Smooth muscle cell (in vitro differentiated cells): ENCODE results near the gene CHMP1B. TPM values are rescaled to one million over a fixed set of nuclear protein-coding genes. Genes with fewer than 3 reads are reported as not detected.

Experiments used
- DNase-seq: peaks from one replicate; lab custom pipeline; 2025; ENCODE audit not compliant: unreplicated experiment; lab: John Stamatoyannopoulos, UW
- H2AFZ ChIP-seq: fragments of 200-600 bp; sonication (generic); 2 replicates; pipeline ENCODE4 v1.6.0; 2016; ENCODE audit warnings: antibody characterized with exemption, low read depth, mild to moderate bottlenecking
- H3F3A ChIP-seq: fragments of 200-600 bp; sonication (generic); 2 replicates; pipeline ENCODE4 v1.6.0; 2017; ENCODE audit warnings: antibody characterized with exemption, low read depth
- H3K27ac ChIP-seq: fragments of 200-600 bp; sonication (generic); 2 replicates; pipeline ENCODE4 v1.5.1; 2016; ENCODE audit warnings: low read depth, mild to moderate bottlenecking
- H3K27me3 ChIP-seq: fragments of 200-600 bp; sonication (generic); 2 replicates; pipeline ENCODE4 v1.6.1; 2016; ENCODE audit warnings: low read depth, mild to moderate bottlenecking
- H3K36me3 ChIP-seq: fragments of 200-600 bp; sonication (generic); 2 replicates; pipeline ENCODE4 v1.5.1; 2016; ENCODE audit warnings: low read depth
- H3K4me1 ChIP-seq: fragments of 200-600 bp; sonication (generic); 2 replicates; pipeline ENCODE4 v1.5.1; 2016; ENCODE audit warnings: low read depth
- H3K4me2 ChIP-seq: fragments of 200-600 bp; sonication (generic); 2 replicates; pipeline ENCODE4 v1.6.0; 2016; ENCODE audit warnings: mild to moderate bottlenecking
- H3K4me3 ChIP-seq: fragments of 200-600 bp; sonication (generic); 2 replicates; pipeline ENCODE4 v1.5.1; 2016; ENCODE audit warnings: mild to moderate bottlenecking
- H3K79me2 ChIP-seq: fragments of 200-600 bp; sonication (generic); 2 replicates; pipeline ENCODE4 v1.6.0; 2016; ENCODE audit warnings: low read depth, mild to moderate bottlenecking
- H3K9ac ChIP-seq: fragments of 200-600 bp; sonication (generic); 2 replicates; pipeline ENCODE4 v1.6.0; 2016; ENCODE audit warnings: low read depth
- H3K9me3 ChIP-seq: fragments of 200-600 bp; sonication (generic); replicated peaks from 2 replicates; pipeline ENCODE4 v1.5.1; 2016; ENCODE audit warnings: low read depth
- H4K20me1 ChIP-seq: fragments of 200-600 bp; sonication (generic); 2 replicates; pipeline ENCODE4 v1.6.0; 2016; ENCODE audit warnings: low read depth
- WGBS: methylation state at CpG from one replicate; pipeline ENCODE4 v1.1.7; 2016; ENCODE audit warnings: low lambda C conversion rate; 5-methylcytosine and 5-hydroxymethylcytosine counted together
- polyA plus RNA-seq: library from polyadenylated mRNA; unstranded; fragments of >200 nt; fragmentation: Nextera tagmentation; extraction: Ambion mirVana; gene quantifications from 2 replicates; pipeline ENCODE4 v1.2.1, GENCODE V29; 2016
- total RNA-seq: library from RNA; depleted of rRNA; stranded (reverse); fragments of >200 nt; gene quantifications from 2 replicates; pipeline ENCODE4 v1.2.3, GENCODE V29; 2014
- TF ChIP-seq, protein P1 (sequence below): fragments of 200-600 bp; sonication (generic); IDR thresholded peaks from 2 replicates; pipeline ENCODE4 v1.5.1; 2017; ENCODE audit warnings: borderline replicate concordance, mild to moderate bottlenecking, antibody characterized with exemption; ENCODE audit not compliant: insufficient read depth, poor library complexity, severe bottlenecking

CHMP1B gene
- total and polyA plus RNA-seq, 2 experiments from 2014 or later: 35.6 to 54.6 TPM

DNA sequence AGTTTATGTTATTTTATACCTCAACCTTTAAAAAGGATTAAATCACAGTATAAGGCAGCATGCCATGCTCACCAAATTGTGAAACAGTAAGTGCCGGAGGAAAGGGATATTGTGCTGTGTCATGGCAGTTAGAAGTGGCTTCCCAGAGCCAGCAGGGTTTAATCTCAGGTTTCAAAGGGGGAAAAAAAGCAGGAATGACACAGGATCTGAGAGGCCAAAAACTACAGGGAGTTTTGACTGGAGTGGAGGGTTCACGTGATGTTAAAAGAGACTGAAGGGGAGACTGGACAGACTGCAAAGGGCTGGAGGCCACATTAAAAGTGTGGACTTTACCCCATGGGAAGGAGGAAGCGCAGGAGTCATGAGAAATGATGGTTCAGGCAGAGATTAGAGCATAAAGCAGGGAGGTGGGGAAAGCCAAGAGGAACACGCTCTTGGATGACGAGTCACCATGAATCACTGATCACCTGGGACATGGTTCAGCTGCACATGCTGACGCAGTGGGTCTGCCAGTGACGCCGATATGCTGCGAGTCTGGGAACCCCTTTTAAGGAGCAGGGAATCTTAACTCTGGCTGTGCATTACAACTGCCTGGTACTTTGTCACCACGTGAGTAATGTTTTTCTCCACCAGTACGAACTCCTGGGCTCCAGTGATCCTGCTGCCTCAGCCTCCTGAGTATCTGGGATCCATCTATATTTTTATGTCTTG lies 6.1 kb downstream of the CHMP1B start:
- Histone ChIP-seq H4K20me1 (peaks cover 19% of the 10 kb centered on the region), H3K4me2 (peak overlapping the region; percentile 75), H3K4me1 (peaks cover 21% of the 10 kb centered on the region), H3K9ac (peak overlapping the region; percentile 91), H3K27me3 (no peaks in the 10 kb centered on the region), H3K4me3 (peak overlapping the region; percentile 24), H3F3A (peaks cover 21% of the 10 kb centered on the region), H3K9me3 (no peaks in the 10 kb centered on the region), H3K36me3 (no peaks in the 10 kb centered on the region), H3K27ac (peak overlapping the region; percentile 98), H2AFZ (no peak overlapping the region), H3K79me2 (peaks cover 16% of the 10 kb centered on the region)
- no peak for DNase-seq
- TF ChIP-seq, protein P1, sequence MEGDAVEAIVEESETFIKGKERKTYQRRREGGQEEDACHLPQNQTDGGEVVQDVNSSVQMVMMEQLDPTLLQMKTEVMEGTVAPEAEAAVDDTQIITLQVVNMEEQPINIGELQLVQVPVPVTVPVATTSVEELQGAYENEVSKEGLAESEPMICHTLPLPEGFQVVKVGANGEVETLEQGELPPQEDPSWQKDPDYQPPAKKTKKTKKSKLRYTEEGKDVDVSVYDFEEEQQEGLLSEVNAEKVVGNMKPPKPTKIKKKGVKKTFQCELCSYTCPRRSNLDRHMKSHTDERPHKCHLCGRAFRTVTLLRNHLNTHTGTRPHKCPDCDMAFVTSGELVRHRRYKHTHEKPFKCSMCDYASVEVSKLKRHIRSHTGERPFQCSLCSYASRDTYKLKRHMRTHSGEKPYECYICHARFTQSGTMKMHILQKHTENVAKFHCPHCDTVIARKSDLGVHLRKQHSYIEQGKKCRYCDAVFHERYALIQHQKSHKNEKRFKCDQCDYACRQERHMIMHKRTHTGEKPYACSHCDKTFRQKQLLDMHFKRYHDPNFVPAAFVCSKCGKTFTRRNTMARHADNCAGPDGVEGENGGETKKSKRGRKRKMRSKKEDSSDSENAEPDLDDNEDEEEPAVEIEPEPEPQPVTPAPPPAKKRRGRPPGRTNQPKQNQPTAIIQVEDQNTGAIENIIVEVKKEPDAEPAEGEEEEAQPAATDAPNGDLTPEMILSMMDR: no peak
- WGBS: 10% methylated on average over 11 of the region's 11 CpGs

DNA sequence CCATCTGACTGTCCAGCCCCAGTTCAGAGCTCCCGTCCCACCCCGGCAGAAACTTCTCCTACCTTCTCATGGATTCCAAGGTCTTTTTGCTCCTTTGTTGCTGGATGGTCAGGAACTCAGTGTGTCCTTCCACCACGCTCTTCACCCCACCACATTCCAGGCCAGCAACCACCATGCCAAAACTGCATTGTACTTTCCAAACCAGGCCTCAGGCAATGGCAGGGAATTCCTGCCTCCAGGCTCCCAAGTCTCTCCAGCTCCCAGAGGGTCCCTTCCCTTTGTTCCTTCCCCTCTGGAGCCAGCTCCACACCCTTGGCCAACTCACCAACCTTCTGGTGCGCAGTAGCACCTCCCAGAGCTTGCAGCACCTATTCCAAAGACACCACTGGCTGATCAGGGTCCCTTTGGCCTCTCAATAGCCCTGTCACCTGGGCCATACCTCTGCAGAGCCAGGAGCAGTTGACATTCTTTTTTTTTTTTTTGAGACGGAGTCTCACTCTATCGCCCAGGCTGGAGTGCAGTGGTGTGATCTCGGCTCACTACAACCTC lies 8.1 kb downstream of the CHMP1B start:
- no peak for DNase-seq
- peaks cover 10% of the 10 kb centered on the region for H3K4me1 ChIP-seq
- H3K4me2 ChIP-seq: no peak overlapping the region
- 91% methylated on average over 7 of the region's 7 CpGs for WGBS
- H3K36me3 ChIP-seq: no peaks in the 10 kb centered on the region
- H3K9ac ChIP-seq: peak overlapping the region; percentile 58
- TF ChIP-seq, protein P1: no peak
- no peaks in the 10 kb centered on the region for H3K27me3 ChIP-seq
- H3F3A ChIP-seq: peaks cover 21% of the 10 kb centered on the region
- H3K27ac ChIP-seq: peak overlapping the region; percentile 98
- no peaks in the 10 kb centered on the region for H4K20me1 ChIP-seq
- H3K9me3 ChIP-seq: no peaks in the 10 kb centered on the region
- no peak overlapping the region for H2AFZ ChIP-seq
- H3K79me2 ChIP-seq: no peaks in the 10 kb centered on the region
- no peak overlapping the region for H3K4me3 ChIP-seq

DNA sequence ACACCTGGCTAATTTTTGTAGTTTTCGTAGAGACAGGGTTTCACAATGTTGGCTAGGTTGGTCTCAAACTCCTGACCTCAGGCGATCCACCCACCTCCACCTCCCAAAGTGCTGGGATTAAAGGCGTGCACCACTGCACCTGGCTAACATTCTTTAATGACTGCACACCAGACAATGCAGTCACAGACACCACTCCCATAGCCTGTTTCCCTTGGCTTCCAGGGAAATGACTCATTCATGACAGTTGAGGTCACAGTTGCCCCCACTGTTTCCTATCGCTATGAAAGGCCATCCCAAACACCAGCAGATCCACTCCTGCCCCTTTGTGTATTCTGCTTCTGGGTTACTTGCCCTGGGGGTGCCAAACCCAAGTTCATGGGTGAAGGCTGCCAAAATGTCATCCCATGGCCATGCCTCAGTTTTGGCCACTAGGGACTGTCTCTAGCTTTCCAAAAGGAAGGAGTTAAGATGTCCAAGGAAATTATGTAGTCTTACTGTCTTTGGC lies 8.7 kb downstream of the CHMP1B start:
- H3K9me3 ChIP-seq: no peaks in the 10 kb centered on the region
- H4K20me1 ChIP-seq: no peaks in the 10 kb centered on the region
- no peak overlapping the region for H3K4me3 ChIP-seq
- no peak for DNase-seq
- H3K4me1 ChIP-seq: peaks cover 10% of the 10 kb centered on the region
- H3K36me3 ChIP-seq: no peaks in the 10 kb centered on the region
- WGBS: 60% methylated on average over 4 of the region's 4 CpGs
- H3K9ac ChIP-seq: peak overlapping the region; percentile 69
- H2AFZ ChIP-seq: no peak overlapping the region
- H3K27me3 ChIP-seq: no peaks in the 10 kb centered on the region
- H3K27ac ChIP-seq: peak overlapping the region; percentile 98
- no peaks in the 10 kb centered on the region for H3K79me2 ChIP-seq
- TF ChIP-seq, protein P1: peak; percentile 18
- no peak overlapping the region for H3K4me2 ChIP-seq
- H3F3A ChIP-seq: peaks cover 21% of the 10 kb centered on the region
